ENCODE results near the gene VPS35L. TPM values are rescaled to one million over a fixed set of nuclear protein-coding genes. Genes with fewer than 3 reads are reported as not detected.

VPS35L gene
- total and polyA plus RNA-seq, 10 of the 15 experiments (the other 5 are each of a cell fraction or from before 2014, with no cell fraction given): 14.9 to 44.1 (median 26.3) TPM

DNA sequence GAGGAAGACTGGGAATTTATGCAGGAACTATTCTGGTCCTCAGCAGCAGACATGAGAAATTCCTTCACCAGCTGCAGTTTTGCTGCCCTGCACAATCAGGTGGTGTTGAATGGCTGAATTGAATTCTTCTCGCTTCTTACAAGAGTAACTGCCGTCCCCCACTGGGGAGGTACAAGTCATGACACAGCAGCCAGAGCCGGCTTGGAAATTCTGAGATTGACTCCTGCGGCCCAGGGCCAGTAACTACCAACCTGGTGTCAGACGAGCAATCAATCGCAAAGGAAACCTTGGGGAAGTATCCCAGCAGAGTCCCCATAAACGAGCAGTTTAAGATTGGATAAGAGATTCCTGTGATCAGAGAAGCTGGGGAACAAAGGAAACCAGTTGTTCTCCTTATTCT is 131.8 kb downstream of the VPS35L start:
- Histone ChIP-seq H4K20me1 (ENCODE audit: control insufficient read depth, insufficient read depth) (no peaks in the 10 kb centered on the region), H3K4me1 (ENCODE audit: control insufficient read depth, insufficient read depth, low read length) (no peaks in the 10 kb centered on the region), H3K79me2 (ENCODE audit: control insufficient read depth, insufficient read depth, low read length) (no peaks in the 10 kb centered on the region), H3K4me3 (no peak overlapping the region), H3K9ac (ENCODE audit: control insufficient read depth, insufficient read depth, low read length) (no peak overlapping the region), H3K4me2 (ENCODE audit: control insufficient read depth, insufficient read depth) (no peak overlapping the region), H2AFZ (ENCODE audit: control insufficient read depth, low read depth, low read length) (no peak overlapping the region), H3K9me3 (replicated peaks; ENCODE audit: control insufficient read depth, insufficient read depth, low read length) (no peaks in the 10 kb centered on the region), H3K27me3 (replicated peaks in 1 of 2; ENCODE audit: control insufficient read depth in 2 of 2, insufficient read depth in 2 of 2, low read length in 1 of 2) (no peaks in the 10 kb centered on the region), H3K27ac (ENCODE audit: control insufficient read depth, insufficient read depth) (no peak overlapping the region), H3K36me3 (ENCODE audit: control insufficient read depth in 2 of 2, insufficient read depth in 2 of 2, low read length in 1 of 2) (peaks cover 8 to 9% of the 10 kb centered on the region in 2 experiments; a peak in 3 of 4 replicates)
- CTCF ChIA-PET: no interaction called here
- WGBS (ENCODE audit: insufficient coverage, insufficient replicate concordance, low lambda C conversion rate, missing lambda C conversion rate): 98% methylated on average over 7 of the region's 7 CpGs
- intact Hi-C loops (cut with micrococcal nuclease; ENCODE audit: unreplicated experiment): no loop called here
- in situ Hi-C loops (cut with MboI): no loop called here
- RAD21 ChIA-PET (ENCODE audit: unreplicated experiment): no interaction called here
- no peak for DNase-seq (ENCODE audit: low read depth, low spot score)
- FAIRE-seq: no peak
- no TSS peak for BruUV-seq (replicated peaks)
- SMC1A ChIA-PET (ENCODE audit: uncharacterized antibody, unreplicated experiment): no interaction called here
- no peak for ATAC-seq
- POLR2A ChIA-PET: no interaction called here
- TF ChIP-seq, protein P1, sequence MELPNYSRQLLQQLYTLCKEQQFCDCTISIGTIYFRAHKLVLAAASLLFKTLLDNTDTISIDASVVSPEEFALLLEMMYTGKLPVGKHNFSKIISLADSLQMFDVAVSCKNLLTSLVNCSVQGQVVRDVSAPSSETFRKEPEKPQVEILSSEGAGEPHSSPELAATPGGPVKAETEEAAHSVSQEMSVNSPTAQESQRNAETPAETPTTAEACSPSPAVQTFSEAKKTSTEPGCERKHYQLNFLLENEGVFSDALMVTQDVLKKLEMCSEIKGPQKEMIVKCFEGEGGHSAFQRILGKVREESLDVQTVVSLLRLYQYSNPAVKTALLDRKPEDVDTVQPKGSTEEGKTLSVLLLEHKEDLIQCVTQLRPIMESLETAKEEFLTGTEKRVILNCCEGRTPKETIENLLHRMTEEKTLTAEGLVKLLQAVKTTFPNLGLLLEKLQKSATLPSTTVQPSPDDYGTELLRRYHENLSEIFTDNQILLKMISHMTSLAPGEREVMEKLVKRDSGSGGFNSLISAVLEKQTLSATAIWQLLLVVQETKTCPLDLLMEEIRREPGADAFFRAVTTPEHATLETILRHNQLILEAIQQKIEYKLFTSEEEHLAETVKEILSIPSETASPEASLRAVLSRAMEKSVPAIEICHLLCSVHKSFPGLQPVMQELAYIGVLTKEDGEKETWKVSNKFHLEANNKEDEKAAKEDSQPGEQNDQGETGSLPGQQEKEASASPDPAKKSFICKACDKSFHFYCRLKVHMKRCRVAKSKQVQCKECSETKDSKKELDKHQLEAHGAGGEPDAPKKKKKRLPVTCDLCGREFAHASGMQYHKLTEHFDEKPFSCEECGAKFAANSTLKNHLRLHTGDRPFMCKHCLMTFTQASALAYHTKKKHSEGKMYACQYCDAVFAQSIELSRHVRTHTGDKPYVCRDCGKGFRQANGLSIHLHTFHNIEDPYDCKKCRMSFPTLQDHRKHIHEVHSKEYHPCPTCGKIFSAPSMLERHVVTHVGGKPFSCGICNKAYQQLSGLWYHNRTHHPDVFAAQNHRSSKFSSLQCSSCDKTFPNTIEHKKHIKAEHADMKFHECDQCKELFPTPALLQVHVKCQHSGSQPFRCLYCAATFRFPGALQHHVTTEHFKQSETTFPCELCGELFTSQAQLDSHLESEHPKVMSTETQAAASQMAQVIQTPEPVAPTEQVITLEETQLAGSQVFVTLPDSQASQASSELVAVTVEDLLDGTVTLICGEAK (IDR thresholded peaks at IDR 0.05; ENCODE audit: borderline replicate concordance): no peak
- TF ChIP-seq, protein P2, sequence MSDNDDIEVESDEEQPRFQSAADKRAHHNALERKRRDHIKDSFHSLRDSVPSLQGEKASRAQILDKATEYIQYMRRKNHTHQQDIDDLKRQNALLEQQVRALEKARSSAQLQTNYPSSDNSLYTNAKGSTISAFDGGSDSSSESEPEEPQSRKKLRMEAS (IDR thresholded peaks at IDR 0.05; ENCODE audit: low read depth, low read length): no peak
- TF ChIP-seq, protein P3, sequence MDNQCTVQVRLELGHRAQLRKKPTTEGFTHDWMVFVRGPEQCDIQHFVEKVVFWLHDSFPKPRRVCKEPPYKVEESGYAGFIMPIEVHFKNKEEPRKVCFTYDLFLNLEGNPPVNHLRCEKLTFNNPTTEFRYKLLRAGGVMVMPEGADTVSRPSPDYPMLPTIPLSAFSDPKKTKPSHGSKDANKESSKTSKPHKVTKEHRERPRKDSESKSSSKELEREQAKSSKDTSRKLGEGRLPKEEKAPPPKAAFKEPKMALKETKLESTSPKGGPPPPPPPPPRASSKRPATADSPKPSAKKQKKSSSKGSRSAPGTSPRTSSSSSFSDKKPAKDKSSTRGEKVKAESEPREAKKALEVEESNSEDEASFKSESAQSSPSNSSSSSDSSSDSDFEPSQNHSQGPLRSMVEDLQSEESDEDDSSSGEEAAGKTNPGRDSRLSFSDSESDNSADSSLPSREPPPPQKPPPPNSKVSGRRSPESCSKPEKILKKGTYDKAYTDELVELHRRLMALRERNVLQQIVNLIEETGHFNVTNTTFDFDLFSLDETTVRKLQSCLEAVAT (IDR thresholded peaks at IDR 0.05): no peak
- no peak for TF ChIP-seq SIN3A (IDR thresholded peaks at IDR 0.05; ENCODE audit: low read depth, low read length)
- TF ChIP-seq, protein P4, sequence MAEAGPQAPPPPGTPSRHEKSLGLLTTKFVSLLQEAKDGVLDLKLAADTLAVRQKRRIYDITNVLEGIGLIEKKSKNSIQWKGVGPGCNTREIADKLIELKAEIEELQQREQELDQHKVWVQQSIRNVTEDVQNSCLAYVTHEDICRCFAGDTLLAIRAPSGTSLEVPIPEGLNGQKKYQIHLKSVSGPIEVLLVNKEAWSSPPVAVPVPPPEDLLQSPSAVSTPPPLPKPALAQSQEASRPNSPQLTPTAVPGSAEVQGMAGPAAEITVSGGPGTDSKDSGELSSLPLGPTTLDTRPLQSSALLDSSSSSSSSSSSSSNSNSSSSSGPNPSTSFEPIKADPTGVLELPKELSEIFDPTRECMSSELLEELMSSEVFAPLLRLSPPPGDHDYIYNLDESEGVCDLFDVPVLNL (IDR thresholded peaks at IDR 0.05; ENCODE audit: low read depth, low read length): no peak
- no peak for TF ChIP-seq BCL11A (IDR thresholded peaks at IDR 0.05; ENCODE audit: low read depth, low read length)
- no peak for TF ChIP-seq MYC (IDR thresholded peaks at IDR 0.05; ENCODE audit: insufficient read depth, insufficient read length, insufficient replicate concordance, low read length, severe bottlenecking)
- TF ChIP-seq SUPT20H (IDR thresholded peaks at IDR 0.05; ENCODE audit: borderline replicate concordance, control insufficient read depth, low read depth, low read length): no peak
- TF ChIP-seq, protein P5, sequence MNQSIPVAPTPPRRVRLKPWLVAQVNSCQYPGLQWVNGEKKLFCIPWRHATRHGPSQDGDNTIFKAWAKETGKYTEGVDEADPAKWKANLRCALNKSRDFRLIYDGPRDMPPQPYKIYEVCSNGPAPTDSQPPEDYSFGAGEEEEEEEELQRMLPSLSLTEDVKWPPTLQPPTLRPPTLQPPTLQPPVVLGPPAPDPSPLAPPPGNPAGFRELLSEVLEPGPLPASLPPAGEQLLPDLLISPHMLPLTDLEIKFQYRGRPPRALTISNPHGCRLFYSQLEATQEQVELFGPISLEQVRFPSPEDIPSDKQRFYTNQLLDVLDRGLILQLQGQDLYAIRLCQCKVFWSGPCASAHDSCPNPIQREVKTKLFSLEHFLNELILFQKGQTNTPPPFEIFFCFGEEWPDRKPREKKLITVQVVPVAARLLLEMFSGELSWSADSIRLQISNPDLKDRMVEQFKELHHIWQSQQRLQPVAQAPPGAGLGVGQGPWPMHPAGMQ (IDR thresholded peaks at IDR 0.05; ENCODE audit: borderline replicate concordance): no peak
